ENCODE measurements around the gene RFWD3. TPM values are rescaled to one million over a fixed set of nuclear protein-coding genes. Genes with fewer than 3 reads are reported as not detected.
A peak's percentile ranks its signal among the peaks of the same experiment; 100 is the strongest.

RFWD3 gene
- total and polyA plus RNA-seq, 2 of the 13 experiments (the other 11 are each of a cell fraction or from before 2014, with no cell fraction given): 23.4 to 62.6 TPM

GRCh38 chr16:74700438-74701225, 34.0 kb upstream of the RFWD3 start, which contains the start of gene MLKL (continued):
- TF ChIP-seq ZNF776 (CRISPR knock-in tag; IDR thresholded peaks at IDR 0.05) (peak; percentile 87; the same call in 1 of the 2 replicates), ZNF616 (CRISPR knock-in tag; IDR thresholded peaks at IDR 0.05; ENCODE audit: low read depth) (0 out of 2 replicates have a peak, but pooled peaks have one; percentile 25), KLF16 (CRISPR knock-in tag; IDR thresholded peaks at IDR 0.05) (peak; percentile 40 to 70; a peak in 2 of 4 replicates), ZBTB4 (CRISPR knock-in tag; IDR thresholded peaks at IDR 0.05; ENCODE audit: borderline replicate concordance) (peak; percentile 74; the same call in 1 of the 2 replicates), ZNF281 (CRISPR knock-in tag; IDR thresholded peaks at IDR 0.05; ENCODE audit: borderline replicate concordance) (no peak), ZNF512B (CRISPR knock-in tag; IDR thresholded peaks at IDR 0.05; ENCODE audit: borderline replicate concordance) (peak; percentile 87), RFX3 (CRISPR knock-in tag; IDR thresholded peaks at IDR 0.05) (no peak), ZNF619 (CRISPR knock-in tag; IDR thresholded peaks at IDR 0.05) (peak; percentile 95; the same call in 1 of the 2 replicates), RARG (CRISPR knock-in tag; IDR thresholded peaks at IDR 0.05; ENCODE audit: low read depth) (no peak), ZNF816 (CRISPR knock-in tag; IDR thresholded peaks at IDR 0.05; ENCODE audit: borderline replicate concordance) (no peak; the same call in 1 of the 2 replicates), GTF2F1 (IDR thresholded peaks at IDR 0.05; ENCODE audit: low read length) (no peak), ATF3 (CRISPR knock-in tag; IDR thresholded peaks at IDR 0.05) (peak; percentile 52), ZNF800 (CRISPR knock-in tag; IDR thresholded peaks at IDR 0.05) (peak; percentile 70), RARA (CRISPR knock-in tag; IDR thresholded peaks at IDR 0.05) (peak; percentile 2), PAWR (CRISPR knock-in tag; IDR thresholded peaks at IDR 0.05; ENCODE audit: borderline replicate concordance) (no peak), ZNF709 (CRISPR knock-in tag; IDR thresholded peaks at IDR 0.05) (peak; percentile 88; the same call in 1 of the 2 replicates)

Data from HepG2 (cell line).